Activated effector memory CD4-positive, alpha-beta T cell treated with Interleukin-2 at 50 U/mL for 16 hours (primary cell): ENCODE measurements around the gene HES6.
A peak's percentile ranks its signal among the peaks of the same experiment; 100 is the strongest.

Source experiments
- DNase-seq: peaks from one replicate; pipeline ENCODE4 v3.0.0-alpha.2; 2020

The HES6 gene

DNA sequence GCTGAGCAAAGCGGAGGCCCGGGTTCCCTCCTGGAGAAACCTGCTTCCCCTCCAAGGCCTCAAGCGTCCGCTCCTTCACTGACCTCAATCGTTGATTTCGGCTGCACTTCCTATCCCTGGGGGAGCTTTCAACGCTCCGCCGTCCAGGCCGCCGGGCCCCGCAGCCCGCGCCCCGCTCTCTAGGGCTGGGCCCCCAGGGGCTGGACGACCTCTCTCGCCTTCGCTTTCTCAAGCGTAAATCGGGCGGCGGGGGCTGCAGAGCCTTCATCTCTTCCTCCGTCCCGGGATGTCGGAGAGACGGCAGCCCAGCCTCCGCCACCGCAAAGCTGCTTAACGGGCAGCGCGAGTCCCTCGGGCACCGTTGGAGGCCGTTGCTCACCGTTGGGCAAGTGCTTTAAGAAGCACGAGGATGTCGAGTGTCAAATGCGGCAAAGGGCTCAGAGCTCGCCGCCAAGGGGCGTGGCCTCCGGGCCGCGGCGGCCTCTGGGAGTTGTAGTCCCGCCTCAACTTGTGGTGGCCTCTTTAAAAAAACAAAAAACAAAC lies 8.5 kb downstream of the HES6 start:
- DNase-seq = peak; percentile 73

DNA sequence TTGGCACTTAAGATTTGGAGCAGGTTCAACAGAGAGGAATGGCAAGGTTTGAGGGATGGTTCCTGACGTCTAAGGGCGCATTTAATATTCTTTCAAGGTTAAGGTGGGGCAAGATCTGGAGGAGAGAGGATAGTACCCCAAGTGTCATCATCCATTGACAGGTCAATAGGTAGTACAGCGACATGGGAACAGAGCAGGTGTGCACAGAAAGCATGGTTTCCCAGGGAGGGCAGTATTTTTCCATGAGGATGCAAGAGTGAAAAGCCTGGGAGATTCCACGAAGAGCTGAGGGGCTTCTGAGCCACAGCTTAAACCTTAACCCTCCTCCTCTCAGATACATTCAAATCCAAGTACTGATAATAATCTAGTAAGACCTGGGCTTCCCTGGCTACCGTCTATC lies 9.1 kb downstream of the HES6 start:
- no peak for DNase-seq

DNA sequence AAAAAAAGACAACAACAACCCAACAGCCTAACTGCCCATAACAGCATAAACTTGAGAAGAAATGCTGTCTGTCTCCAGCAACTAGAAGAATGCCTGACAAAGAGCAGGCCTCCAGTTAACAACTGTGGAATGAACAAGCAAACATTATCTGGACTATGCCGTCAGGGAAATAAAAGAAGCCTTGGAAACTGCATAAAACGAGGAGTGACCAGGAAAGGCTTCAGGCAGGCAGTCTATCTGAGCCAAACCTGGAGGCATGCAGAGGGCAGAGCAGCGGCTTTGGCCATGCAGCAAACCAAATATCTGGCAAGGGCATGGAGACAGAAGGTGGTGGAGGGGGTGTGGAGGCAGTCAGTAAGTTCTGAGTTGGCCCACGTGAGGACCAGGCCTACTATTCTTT lies 11.1 kb downstream of the HES6 start:
- no peak for DNase-seq

DNA sequence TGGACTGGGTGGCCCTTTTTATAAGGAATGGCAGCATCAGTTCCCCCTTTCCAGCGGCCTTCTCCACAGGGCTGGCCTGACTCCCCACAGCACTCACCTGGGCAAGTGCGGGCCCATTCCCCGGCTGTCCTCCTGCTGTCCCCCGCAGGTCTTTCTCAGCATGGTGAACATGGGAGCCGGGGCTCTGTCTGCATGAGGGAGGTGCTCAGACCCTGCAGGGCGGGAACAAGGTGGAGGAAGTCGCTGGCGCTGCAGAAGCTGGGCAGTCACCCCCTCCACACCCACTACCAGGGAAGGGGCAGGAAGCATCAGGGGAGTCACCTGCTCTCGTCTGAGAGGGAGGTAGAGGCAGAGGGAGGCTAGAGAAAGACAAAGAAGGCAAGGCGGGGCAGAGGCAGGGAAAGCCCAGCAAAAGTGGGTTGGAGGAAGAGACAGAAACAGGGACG lies 12.2 kb downstream of the HES6 start:
- no peak for DNase-seq

DNA sequence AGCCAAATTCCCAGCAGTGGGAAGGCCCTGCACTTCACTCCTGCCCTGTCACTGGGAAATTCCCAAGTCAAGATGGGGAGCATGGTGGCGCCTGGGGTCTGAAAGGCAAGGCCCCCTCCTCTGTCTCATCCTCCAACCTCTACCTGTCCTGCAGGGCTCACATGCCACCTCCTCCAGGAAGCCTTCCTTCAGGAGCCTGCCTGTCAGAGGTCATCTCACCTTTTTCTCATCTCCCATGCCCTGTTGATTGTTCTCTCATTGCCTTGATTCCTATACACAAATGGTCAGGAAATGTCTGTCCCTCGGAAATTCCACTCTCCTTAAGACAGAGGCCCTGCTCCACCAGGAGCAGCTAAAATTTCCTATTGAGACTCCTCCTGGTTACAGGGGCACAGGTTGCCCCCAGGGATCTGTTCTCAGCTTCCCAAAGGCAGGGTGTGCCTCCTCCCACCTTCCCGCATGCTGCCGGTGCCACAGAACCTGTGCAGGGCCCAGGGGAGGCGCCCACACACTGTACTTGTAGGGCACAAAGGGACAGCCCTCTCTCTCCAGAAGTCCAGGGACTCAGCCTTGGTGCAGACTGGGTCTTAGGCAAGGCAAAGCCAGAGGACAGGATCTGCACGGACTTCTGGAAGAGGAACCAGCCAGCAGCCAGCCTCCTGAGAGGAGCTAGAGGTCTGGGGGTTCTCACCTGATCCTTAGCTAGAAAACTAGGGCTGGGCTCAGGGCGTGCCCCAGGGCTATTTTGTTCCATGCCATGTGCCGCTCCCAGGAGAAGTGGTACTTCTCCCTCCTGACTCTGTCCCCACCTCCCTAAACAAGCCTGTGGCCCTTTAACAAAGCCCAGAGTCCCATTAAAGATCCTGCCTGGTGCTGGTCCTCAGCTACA lies 12.9 kb downstream of the HES6 start:
- no peak for DNase-seq

DNA sequence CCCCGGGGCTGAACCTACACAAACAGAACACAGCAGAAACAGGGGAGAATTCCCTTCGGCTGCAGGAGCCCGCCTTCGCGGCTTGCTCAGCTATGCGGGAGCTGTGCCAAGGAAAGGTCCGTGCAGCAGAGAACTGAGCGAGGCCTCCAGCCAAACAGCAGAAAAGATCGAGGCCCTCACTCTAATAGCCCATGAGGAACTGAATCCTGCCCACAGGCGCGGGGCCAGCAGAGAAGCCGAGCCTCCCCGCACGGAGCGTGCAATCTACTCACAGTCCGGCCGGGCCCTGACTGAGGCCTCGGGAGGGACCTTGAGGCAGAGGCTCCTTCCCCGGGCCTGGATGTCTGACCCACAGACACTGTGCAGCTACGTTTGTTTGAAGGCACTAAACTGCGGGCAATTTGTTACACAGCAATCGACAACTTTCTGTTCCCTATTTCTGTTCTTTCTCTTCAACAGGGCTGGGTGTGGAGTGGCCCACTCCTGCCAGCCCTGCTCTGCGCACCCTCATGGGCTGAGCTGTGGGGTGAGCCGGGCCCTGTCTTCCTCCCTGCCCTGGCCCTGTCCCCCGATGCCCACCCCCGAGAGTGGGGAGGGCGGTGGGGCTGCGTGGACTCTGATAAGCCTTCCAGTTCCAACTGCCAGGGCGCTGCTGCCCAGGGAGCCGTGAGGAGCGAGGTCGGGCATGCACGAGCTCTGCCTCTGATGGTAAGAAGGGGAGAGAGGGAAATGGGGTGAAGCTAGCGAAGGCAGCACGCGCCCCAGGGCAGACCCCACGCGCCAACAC lies 13.7 kb downstream of the HES6 start:
- no peak for DNase-seq

DNA sequence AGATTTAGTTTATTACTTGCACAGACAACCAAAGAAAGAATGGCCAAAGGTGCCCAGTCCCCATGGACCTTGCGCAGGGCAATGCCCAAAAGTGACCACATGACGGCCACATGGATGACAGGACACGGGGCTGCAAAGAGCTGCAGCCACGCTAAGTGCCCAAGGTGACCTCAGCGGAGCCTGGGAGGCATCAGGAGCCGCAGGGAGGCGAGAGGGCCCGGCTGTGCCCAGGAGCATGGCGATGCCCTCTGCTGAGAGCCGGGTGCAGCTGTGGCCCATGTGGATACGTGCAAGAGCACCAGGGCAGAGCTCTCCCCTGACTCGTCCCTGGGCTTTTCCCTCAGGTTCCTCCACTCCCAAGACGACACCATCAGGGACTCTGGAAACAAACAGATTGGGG lies 14.7 kb downstream of the HES6 start:
- DNase-seq = no peak

DNA sequence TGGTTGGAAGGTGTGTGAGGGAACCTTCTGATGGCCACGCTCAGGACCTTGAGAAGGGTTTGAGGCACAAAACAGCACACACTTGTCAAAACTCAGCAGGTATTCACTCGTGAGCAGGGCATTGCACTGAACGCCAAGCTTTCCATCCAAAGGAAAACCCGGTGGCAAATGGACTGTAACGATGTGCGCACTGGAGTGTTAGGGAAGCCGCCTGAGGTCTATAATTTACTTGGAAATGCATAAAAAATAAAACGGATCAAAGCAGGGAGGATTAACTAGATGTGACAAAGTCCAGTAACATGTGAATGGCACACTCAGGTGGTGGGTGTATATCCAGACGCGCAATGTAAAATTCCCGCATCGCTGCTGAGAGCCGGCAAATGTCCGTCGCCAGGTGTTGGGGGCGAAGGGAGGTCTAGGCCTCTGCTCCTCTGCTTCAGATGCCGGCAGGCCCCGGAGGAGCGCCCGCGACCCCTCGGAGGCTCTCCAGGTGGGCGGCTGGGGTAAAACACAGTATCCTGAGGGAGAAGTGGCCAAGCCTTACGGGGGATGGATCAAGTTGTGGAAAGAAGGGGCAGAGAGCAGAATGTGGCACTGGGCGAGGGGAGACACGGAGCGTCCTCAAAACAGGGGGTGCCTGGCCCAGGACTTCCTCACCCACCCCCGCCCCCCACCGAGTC lies 15.3 kb downstream of the HES6 start:
- no peak for DNase-seq

DNA sequence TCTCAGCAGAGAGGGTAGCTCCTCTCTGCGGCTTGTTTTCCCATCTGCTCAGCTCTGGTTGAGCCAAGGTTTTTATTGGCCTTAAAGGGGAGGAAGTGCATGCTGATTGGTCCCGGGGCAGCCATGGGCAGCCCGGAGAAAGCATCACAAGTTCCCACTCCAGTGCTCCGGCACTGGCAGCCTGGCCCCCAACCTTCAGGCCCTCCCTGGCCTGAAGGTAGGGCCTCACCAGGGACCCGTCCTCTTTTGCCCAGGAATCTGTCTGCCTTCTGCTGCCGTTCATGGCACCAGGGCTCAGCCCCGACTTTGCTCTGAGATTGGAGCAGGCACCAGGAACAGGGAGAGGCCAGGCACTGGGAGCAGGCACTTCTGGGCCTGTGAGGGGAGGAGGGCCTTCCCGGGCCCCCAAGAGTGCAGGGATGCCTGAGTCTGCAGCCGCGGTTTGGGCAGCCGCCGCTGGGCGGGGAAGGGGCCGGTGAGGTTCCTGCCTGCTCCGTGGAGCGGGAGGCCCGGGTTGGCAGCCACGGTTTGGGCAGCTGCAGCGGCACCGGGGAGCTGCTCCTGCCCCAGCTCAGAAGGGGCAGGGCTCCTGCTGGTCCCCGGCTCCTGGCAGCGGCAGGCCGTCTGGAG lies 18.8 kb downstream of the HES6 start:
- no peak for DNase-seq

DNA sequence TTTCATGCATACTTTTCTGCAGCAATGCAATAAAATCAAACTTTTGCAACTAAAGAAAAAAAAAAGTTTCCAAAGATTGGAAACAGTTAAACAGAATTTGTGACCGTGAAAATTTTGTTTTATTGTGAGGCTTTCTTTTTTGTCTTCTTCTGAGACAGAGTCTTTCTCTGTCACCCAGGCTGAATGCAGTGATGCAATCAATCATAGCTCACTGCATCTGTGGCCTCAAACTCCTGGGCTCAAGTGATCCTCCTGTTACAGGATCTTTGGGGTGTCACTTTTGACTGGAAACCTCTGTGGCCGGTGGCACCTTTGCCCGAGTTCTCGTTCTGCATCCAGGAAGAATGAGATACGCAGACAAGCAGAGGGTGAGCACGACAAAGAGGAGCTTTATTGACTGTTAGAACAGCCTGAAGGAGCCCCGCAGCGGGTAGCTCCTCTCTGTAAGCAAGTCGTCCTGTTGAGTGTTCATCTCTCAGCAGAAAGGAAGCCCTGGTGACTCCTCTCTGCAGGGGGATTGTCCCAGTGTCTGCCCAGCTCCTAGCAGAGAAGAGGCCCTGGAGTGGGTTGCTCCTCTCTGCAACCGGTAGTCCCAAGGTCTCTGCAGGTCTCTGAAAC lies 19.5 kb downstream of the HES6 start:
- no peak for DNase-seq

DNA sequence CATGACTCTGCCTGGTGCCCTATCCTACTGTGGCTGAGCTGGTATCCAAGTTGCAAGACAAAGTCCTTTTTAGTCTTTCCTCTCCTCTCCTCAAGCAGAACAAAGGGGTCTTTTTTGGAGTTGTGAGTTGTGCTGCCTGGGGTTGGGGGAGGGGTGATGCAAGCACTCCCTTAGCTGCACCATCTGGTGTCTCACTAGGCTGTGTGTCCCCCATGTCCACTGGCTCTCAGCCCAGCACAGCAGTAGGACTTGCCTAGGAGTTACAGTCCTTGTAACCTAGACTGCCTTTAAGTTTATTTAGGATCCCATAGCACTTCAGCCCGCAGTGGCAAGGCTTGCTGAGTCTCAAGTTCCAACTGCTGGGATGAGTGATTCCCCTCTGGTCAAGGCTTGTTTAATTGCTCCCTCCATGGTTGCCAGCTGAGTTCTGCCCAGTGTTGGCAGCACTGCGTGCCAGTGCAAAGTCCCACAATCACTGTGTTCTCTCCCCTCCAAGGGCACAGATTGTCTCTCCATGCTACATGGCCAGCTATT lies 23.1 kb downstream of the HES6 start:
- DNase-seq = no peak

DNA sequence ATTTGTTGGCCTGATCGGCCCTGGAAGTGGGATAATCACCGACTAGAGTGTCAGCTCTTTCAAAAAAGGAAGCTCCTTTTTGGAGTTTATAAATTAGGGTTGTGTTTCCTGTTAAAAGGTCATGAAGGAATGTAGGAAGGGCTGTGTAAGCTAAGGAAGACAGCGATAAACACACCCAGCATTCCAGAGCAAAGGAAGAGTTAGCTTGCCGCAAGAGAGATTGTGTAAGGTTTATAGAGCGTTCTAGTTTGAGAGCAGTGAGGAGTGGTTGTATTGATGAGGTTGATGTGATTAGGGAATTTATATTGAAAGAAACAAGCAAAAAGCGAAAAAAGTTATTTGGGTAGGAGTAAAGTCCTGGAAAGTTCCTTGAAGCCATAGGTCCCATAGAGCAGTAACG lies 32.8 kb downstream of the HES6 start:
- DNase-seq = no peak

DNA sequence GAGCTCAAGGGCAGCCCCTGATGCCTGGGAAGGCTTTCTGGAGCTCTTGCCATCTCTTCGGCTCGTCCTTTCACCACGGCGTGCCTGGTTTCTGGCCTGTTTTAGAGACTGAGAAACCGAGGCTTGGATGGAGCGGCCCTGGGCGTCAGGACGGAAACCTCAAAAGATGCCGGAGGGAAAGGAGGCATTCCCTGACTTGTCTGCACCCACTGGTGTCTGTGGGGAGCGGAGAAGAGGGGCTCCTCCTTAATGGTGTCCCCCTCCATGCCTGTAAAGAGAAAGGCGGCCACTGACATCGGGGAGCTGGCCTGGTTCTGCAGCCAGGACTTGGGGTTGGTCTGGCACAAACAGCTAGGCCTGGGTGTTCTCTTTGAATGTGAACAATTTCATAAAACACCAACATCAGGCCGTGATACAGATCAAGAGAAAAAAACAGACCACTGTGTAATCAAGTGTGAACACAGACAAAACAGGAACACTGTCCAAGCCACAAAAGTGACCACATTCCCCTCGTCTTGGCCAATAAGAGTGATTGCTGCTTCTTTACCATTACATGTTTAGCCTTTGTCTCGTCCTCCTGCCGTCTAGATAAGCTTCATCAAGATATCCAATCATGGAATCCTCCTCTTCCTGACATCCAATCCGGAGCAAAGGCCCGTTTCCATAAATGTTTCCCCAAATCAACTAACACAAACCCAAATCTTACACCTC lies 35.7 kb downstream of the HES6 start:
- DNase-seq = no peak

DNA sequence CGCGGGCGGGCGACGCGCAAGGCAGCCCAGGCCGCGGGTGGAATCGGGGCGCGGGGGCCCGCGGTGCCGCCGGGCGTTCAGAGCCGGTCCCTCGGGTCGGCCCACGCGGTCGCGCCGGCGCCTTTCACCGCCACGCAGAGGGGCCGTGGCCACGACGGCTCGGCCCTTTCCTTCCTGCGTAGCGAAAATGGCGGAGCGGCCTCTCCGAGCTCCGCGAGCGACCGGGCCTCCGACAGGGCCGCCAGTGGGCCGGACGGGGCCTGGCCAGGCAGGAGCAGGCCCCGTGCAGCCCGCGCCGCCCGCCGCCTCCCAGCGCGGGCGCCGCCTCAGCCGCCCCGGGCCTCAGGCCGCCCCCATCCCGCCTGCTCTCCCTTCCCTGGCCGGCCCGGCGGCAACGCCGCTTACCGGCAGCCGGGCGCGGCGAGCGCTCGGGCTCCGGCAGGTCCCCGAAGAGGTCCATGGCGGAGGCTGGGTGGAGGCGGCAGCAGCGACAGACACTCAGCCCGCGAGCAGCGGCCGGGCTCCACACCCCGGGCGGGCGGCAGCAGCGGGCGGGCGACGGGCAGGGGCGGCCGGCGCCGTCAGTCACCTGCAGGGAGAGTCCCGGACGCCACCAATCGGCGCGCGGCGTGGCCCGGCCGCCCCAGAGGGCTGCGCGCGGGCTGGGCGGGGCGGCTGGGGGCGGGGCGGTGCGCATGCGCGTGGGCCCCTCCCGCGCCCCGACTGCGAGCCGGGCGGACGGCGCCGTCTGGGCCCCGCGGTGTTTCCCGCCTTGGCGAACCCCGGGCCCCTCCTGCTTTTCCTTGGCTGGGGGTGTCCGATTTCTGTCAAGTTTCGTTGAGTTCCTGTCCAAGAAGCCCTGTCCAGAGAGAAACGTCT lies 36.5 kb downstream of the HES6 start, which contains the start of gene ILKAP:
Gene ILKAP, minus strand, starts transcription at position 602 of the 879 bp plus-strand sequence. Its CDS starts 142 bp downstream, at position 460.
- DNase-seq = peak; percentile 84

DNA sequence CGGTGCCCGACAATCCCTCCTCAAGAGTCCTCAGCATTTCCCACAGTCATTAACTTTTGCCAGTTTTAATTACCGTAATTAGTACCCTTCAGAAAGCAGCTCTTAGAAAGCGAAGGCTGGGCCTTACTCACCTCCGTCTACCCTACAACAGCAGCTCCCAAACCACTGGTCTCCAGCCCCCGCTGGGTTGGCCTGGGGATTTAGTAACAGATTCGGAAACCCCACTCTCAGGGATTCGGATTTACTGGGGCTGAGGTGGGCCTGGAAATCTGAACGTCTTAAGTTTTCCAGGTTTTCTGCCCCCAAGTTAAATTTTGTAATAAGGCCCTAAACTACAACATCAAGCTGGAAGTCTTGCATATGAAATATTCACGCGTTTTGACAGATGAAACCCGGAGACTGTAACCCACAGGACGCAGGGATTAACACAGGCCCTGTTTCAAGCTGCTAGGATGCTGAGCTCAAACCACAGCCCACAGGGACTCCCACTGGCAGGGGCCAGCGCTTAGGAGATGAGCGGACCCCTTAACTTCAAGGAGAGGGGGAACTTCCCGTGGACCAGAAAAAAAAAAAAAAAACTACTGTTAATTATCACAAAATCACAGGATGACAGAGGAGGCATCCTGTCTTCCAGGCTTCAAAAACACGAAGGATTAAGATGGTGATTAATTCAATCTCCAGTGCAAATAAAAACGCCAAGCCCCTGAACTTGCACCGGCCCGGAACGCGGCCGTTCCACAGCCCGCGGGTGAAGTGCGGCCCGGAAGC lies 37.3 kb downstream of the HES6 start:
- DNase-seq = no peak

DNA sequence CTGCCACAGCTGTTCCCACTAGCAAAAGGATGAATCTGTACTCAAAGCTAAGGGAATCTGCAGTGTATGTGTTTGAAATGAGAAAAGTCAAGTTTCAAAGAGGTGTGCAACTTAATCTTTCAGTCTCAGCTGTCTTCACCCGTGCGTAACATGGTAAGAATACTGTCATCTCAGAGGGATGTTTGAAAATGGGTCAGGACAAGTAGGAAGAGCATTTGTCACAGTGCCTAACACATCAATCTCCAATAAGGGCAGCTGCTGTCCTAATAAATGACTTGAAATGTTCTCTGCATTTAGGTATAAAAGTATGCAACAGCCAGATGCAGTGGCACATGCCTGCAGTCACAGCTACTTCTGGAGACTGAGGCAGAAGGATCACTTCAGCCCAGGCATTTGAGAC lies 49.4 kb downstream of the HES6 start:
- DNase-seq = no peak
